Bronchus fibroblast of lung (primary cell): Measurements from ENCODE around the gene ZNF785. TPM values are rescaled to one million over a fixed set of nuclear protein-coding genes. Genes with fewer than 3 reads are reported as not detected.

Experiments
- total RNA-seq: library from RNA; depleted of rRNA; stranded (reverse); fragments of >200 nt; gene quantifications from 2 replicates; pipeline ENCODE4 v1.2.3, GENCODE V29; 2015

Gene ZNF785
- 4.9 and 6.2 TPM in 2 replicates for total RNA-seq

GRCh38 chr16:30585400-30586191, at the start of gene ZNF785:
TSS of gene ZNF785 (minus strand) at chr16:30585697. CDS start at chr16:30585611, 86 bp downstream.

DNA sequence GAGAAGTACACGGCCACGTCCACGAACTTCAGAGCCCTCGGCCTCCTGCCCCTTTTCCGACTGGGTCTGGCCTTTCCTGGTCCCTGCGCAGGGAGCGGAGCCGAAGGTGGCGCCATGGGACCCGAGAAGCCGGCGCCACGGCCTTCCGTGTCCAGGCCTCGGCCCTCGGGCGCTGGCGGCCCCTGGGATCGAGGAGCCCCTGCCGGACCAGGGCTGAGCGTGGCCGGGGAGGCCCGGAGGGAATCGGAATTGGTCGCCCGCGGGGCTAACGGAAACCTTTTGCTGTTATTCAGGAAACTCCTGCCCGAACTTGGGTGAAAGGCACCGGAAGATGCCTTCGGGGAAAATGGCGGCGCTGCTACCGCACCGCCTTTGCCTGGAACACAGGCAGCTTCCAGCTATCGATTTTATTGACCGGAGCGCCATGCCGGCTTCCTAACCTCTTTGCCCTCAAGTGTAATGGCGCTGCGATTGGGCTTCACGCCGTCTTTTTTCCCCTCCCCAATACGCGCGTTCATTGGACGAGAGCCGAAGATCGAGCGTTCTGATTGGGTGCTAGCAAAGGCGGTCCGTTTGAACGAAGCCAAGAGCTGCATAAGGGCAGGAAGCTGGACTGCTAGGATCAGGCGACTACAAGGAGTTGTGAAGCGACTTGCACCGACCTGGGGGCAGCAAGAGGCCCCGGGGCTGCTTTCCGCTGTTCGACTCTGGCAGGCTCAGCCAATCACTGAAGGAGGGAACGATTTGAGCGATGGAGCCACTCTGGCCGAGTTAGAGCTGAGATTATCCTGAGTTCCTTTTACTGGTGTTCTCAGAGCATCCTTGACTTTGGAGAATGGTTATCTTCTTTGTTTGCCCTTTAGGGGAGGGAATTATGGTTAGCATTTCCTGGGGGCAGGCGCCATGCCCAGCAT, 24.7 kb upstream of the ZNF785 start, which contains the start of gene ZNF689:
ZNF689 (minus strand) TSS at position 464 of the 914 bp plus-strand sequence; CDS start at position 116, 348 bp downstream.

GRCh38 chr16:30571445-30572322, 13.8 kb downstream of the ZNF785 start, which contains the start of gene ZNF688:
TSS of gene ZNF688 (minus strand) at chr16:30571714. CDS start at chr16:30571629, 85 bp downstream.

GRCh38 chr16:30557957-30558788, 27.3 kb downstream of the ZNF785 start, which contains the start of gene ZNF764:
TSS of gene ZNF764 (minus strand) at chr16:30558374. CDS start at chr16:30558182, 192 bp downstream.

DNA sequence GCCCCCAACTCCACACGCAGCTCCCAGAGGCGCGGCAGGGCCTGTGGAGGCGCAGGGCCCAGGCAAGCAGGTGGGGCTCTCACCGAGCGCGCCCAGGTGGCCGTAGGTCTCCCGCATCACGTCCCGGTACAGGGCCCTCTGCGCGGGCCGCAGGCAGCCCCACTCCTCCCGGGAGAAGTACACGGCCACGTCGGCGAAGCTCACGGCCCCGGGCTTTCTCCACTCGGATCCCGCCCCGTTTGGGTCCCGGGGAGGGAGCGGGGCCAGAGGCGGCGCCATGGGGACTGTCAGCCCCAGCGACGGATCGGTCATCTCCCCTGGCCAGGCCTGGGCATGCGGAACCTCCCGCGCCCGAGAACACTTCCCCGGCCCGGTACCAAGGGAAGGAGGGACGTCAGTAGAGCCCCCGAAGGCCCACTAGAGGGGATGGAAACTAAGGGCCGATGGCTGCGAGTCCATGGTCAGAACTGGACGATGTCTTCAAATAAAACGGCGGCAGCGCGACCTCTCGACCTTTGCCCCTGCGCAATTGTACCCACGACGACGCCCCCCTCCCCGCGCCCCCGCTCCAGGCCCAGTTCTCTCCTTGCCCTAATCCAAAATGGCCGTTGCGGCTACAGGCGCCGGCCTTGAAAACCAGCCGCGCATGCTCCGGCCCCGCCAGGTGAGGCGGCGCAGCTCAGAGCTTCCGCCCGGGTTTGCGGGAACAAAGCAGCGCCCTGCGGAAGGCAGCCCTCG, 51.0 kb downstream of the ZNF785 start, which contains the start of gene ZNF747:
ZNF747 (minus strand) TSS at position 491 of the 738 bp plus-strand sequence; CDS start at position 312, 179 bp downstream.

Other genes starting within 250 kb of the ZNF785 start
- gene CD2BP2, start 230.4 kb downstream of the ZNF785 start, total RNA-seq = 49.8 and 53.5 TPM in 2 replicates
- 40.9 and 44.0 TPM in 2 replicates for gene TBC1D10B, start 215.2 kb downstream of the ZNF785 start, total RNA-seq
- gene MYL11, start 210.9 kb downstream of the ZNF785 start, total RNA-seq = not detected in 2 replicates
- 0.15 TPM in 1 of 2 replicates, not detected in the other for gene SEPTIN1, start 203.1 kb downstream of the ZNF785 start, total RNA-seq
- gene ZNF48, start 190.3 kb downstream of the ZNF785 start, total RNA-seq = 4.4 and 5.6 TPM in 2 replicates
- 8.6 and 9.2 TPM in 2 replicates for gene ZNF771, start 178.1 kb downstream of the ZNF785 start, total RNA-seq
- 54.4 and 54.8 TPM in 2 replicates for gene DCTPP1, start 155.7 kb downstream of the ZNF785 start, total RNA-seq
- 18.3 and 18.6 TPM in 2 replicates for gene SEPHS2, start 139.8 kb downstream of the ZNF785 start, total RNA-seq
- gene ITGAL, start 113.0 kb downstream of the ZNF785 start, total RNA-seq = not detected in 2 replicates
- 22.9 and 27.9 TPM in 2 replicates for gene ZNF768, start 59.1 kb downstream of the ZNF785 start, total RNA-seq
- 7.3 and 8.1 TPM in 2 replicates for gene ZNF747, start 50.8 kb downstream of the ZNF785 start, total RNA-seq
- gene ZNF764, start 27.3 kb downstream of the ZNF785 start, total RNA-seq = 5.5 and 6.2 TPM in 2 replicates
- 11.1 and 14.0 TPM in 2 replicates for gene ZNF688, start 14.0 kb downstream of the ZNF785 start, total RNA-seq
- gene ZNF689, start 24.7 kb upstream of the ZNF785 start, total RNA-seq = 6.4 and 7.3 TPM in 2 replicates
- 21.4 and 23.5 TPM in 2 replicates for gene PRR14, start 65.3 kb upstream of the ZNF785 start, total RNA-seq
- 19.3 TPM in 2 replicates for gene FBRS, start 72.7 kb upstream of the ZNF785 start, total RNA-seq
- 6.2 and 12.4 TPM in 2 replicates for gene SRCAP, start 113.5 kb upstream of the ZNF785 start, total RNA-seq
- 29.4 and 32.3 TPM in 2 replicates for gene PHKG2, start 162.7 kb upstream of the ZNF785 start, total RNA-seq
- gene CFAP119, start 176.4 kb upstream of the ZNF785 start, total RNA-seq = 2.7 and 6.2 TPM in 2 replicates
- 60.7 and 88.3 TPM in 2 replicates for gene RNF40, start 176.6 kb upstream of the ZNF785 start, total RNA-seq
- 12.5 and 14.1 TPM in 2 replicates for gene ZNF629, start 201.5 kb upstream of the ZNF785 start, total RNA-seq